ENCODE data around the gene MC5R.

Gene MC5R

GRCh38 chr18:13823707-13824395 lies at the start of gene MC5R:
Gene MC5R (plus strand): TSS chr18:13824149. CDS start chr18:13825766, 1,617 bp downstream.
- DNase-seq, result peak; percentile 27

DNA sequence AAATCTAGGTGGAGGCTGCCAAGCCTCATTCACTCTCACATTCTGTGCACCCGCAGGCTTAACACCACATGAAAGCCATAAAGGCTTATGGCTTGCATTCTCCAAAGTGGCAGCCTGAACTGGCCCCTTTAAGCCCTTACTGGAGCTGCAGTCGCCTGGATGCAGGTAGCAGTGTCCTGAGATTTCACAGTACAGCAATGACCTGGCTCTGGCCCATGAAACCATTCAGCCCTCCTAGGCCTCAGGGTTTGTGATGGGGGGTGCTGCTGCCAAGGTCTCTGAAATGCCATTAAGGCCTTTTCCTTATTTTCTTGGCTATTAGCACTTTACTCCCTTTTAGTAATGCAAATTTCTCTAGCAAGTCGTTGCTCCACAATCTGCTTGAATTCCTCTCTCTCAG lies 48.9 kb upstream of the MC5R start:
- no peak for DNase-seq

DNA sequence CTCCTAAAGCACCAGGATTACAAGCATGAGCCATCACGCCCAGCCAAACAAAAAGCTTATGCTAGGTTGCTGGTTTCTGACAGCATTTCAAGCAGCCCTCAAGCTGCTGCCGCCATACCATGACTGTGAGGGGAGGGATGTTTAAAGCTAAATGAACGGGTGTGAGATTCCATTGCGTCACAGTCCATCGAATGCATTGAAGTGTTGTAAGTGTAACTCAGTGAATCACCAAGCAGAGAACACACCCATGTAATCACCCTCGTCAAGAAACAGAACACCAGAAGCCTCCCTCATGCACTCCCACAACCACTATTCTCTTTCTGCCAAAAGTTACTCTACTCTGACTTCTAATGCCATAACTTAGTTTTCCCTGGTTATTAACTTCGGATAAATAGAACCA lies 32.8 kb upstream of the MC5R start:
- peak; percentile 1 for DNase-seq

DNA sequence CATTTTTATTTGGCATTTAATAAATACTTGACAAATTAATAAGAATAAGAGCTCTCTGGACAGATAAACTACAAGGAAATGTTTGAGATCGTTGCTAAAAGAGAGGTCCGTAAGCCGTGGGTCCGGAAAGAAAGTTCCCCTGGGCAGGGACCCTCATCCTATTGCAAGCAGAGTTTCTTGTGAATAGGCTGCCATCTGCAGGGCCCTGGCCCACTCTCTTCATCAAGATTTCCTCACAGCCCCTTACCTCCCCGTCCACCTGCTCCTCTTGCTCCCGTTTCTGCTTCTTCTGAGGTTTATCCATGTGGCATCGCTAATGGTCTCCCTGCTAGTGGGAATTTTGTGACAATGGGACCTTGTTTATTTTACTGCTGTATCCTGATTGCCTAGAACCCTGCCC lies 30.1 kb upstream of the MC5R start:
- no peak for DNase-seq

- DNase-seq, result no peak
Observed at GRCh38 chr18:13796515-13796914, 27.4 kb upstream of the MC5R start.

GRCh38 chr18:13797157-13797611 lies 26.8 kb upstream of the MC5R start:
- DNase-seq, result peak; percentile 43

GRCh38 chr18:13799396-13799795 lies 24.6 kb upstream of the MC5R start:
- DNase-seq, result no peak

- DNase-seq, result peak; percentile 9
Observed at GRCh38 chr18:13800505-13801259, 23.3 kb upstream of the MC5R start.

DNA sequence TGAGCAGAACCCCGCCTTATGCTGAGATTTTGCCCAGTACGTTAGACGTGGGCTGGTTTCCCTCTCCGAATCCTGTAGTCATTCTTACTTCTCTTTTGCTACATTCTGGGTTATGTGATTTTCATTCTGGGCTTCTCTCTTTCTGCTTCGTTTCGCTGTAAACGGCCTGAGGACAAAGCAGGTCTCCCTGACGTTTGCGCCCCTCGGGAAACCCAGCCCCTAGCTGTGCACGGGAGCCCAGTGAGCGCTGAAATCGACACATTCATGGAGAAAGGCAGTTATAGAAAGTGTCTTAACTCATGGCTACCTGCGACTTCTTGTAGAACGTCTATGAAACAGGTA lies 22.7 kb upstream of the MC5R start:
- DNase-seq, result no peak

DNA sequence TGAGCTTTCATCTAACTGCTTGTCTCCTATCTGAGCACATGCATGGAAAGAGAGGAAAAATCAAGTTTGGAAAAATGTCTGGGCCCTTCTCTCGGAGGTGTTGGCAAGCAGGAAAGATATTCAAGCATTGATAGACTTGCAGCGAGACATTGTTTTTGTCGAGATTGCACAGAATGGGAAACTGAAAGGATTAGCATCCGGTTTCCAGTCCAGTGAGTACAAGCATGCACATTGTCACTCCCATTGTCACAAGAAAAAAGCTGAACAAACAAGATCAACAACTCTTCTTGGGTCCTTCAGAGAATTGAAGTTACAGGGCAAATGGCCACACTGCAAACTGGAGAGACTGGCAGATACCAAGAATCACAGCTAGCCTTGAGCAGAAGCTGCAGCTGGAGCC lies 19.6 kb upstream of the MC5R start:
- DNase-seq, result no peak

- no peak for DNase-seq
Observed at GRCh38 chr18:13808294-13809042, 15.5 kb upstream of the MC5R start.

DNA sequence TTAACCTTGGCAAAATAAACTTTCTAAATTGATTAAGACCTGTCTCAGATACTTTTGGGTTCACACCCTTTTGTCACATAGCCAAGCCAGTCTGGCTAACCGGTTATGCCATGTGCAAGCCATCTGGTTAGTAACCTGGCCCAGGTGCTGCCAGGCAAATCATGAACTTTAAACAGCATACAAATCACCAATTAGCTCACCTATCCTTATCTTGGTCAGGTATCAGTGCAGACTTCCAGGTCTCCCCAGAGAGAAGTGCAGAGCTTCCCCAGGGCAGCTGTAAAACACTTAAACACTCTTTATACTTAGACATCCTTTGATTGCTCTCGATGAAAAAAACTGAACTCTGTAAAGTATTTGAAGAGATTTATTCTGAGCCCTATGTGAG lies 14.9 kb upstream of the MC5R start:
- DNase-seq, result no peak

DNA sequence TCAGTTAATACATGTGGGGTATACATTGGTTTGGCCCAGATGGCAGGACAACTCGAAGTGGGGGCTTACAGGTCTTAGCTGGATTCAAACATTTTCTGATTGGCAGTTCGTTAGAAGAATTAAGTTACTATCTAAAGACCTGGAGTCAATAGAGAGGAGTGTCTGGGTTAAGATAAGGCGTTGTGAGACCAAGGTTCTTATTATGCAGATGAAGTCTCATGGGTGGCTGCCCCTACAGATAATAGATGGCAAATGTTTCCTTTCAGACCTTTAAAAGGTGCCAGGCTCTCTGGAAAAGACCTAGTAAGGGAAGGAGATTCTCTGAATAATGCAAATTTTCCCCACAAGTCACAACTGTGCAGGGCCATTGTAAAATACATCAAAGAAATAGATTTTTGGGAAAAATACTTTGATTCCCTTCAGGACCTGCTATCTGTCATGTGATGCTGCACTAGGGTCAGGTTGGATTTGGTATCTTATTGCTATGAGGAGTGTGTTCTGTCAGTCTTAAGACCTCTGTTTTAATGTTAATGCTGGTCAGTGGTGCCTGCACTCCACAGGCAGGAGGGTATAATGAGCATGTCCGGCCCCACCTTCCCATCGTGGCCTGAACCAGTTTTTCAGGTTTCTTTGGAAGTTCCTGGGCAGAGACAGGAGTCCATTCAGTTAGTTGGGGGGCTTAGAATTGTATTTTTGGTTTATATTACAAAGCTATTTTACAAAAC lies 14.3 kb upstream of the MC5R start:
- no peak for DNase-seq

DNA sequence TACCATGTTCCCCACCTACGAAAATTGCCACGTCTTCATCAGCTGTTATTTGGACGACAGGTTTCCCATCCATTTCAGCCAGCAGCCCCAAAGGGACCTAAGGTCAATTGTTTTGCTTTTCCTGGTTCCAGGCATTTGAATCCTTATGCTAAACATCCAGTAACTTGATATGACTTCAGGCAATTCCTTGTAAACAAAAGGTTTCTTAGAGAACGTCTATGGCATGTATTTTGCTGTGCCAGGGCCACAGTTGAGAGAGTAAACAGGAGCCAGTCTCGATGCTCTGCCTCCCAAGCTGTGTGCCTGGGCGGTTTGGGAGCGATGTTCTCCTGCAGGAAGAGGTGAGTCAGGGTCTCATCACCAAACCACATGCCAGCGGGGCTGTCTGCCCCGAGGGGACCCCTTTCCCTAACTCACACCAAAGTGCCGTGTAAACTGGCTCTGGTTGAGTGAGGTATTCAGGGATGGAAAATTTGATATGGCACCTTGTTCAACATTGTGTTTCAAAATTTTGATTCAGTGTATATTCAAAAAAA lies 12.9 kb upstream of the MC5R start:
- no peak for DNase-seq

DNA sequence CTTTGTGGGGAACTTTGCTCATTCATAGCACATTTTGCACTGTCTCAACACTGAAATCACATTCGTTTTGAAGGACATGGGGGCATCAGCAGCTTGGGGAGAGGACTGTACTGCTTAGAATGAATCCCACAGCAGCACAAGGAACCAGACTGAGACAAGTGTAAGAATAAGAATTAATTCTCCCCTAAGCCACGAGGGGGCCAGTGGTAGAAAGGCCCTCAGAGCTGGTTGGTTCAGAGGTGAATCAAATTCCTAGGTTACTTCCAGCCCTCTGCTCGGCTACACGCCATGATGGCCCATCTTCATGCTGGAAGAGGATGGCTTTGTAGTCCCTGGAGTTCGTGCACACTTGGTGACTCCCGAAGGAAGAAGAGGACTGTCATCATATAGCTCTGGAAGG lies 12.0 kb upstream of the MC5R start:
- DNase-seq, result no peak

DNA sequence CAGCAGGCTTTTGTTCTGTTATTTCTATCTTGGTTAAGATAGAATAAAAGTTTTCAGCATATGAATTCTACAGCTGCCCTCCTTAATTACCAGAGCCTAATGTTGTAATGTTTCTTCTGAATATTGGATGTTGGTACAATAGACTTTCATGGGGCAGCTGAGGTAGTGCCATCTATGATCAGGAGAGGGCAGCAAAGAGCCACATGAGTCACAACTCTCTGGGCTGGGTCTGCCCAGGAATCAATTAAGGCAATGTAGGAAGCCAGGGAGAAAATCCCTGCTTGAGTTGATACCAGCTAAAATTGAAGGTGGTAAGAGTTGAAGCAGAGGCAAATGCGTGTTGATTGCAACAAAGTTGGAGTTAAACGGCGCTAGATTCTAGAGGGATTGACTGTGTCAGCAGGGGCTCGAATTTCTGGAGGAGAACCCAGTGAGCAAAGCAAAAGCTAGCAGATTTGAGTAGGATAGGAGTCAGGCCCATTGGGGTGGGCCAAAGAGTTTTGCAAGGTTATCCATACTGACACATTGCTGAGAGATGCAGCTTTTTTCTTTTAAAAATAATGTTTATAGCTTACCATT lies 10.6 kb upstream of the MC5R start:
- peak; percentile 49 for DNase-seq

GRCh38 chr18:13826209-13826608 lies 2.3 kb downstream of the MC5R start:
- no peak for DNase-seq

GRCh38 chr18:13831864-13832508 lies 8.0 kb downstream of the MC5R start:
- no peak for DNase-seq

DNA sequence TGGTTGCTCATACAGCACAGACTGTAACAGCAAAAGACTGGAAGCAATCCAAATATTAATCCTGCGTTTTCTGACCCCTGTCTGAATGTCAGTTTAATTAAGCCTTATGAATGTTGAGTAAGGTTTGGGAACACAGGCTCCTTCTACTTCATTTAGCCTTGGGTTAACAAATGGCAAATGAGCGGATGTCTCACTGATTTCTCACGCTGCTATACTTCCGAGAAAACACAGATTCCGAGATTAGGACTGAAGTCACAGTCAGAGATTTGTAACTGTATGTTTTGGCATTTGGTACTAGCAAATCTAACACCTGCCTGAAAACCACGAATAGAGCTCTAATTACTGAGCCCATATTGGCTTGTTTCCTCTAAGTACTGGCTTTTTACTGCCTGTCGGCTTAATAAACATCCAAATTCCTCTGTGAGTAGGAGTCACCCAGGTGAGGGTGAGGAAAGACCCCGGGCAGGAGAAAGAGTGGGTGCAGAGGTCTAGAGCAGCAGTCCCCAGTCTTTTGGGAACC lies 10.6 kb downstream of the MC5R start:
- no peak for DNase-seq

DNA sequence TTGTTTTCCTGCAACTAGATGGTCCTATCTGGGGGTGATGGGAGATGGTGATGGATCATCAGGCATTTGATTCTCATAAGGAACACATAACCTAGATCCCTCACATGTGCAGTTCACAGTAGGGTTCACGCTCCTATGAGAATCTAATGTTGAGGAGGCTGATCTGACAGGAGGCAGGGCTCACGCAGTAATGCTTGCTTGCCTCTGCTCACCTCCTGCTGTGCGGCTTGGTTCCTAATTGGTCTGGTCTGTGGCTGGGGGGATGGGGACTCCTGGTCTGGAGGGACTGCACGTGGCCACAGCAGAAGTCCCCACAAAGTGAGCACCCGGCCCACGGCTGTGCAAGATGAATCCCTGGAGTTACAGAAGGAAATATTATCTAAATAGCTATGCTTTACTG lies 11.3 kb downstream of the MC5R start:
- no peak for DNase-seq

DNA sequence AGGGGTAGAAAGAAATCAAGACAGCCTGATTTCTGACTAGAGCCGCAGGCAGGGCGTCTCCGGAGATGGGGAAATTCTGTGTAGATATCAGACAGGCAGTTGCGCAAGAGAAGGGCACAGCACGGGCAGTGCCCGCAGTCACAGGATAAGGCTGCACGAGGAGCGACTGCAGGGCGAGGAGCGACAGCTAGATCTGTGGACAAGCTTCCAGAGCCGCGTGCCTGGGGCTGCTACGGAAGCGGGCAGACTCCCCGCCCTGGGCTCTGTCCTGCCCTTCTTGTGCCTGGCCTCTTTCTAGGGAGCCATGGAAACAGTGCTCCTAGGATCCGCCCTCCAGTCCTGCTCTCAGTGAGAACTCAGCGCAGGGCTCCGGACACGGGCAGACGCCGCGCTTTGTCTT lies 12.6 kb downstream of the MC5R start:
- DNase-seq, result no peak

DNA sequence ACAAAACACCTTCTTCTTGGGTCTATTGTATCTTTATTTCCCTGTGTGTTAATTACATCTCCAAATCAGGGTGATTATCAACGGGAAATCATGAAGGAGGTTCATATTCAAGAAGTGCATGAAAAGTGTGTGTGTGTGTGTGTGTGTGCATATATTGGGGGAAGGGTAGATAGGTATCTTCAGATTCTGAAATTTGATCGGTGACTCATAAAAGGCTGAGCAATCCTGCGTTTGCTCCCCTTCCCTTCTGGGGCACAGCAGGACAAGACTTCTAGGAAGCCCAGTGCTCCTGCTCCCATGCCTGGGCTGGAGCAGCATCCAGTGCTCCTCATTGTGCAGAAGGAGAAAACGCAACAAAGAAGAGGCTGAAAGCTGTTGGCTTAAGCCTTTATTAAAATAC lies 25.8 kb downstream of the MC5R start:
- DNase-seq, result no peak
